Activated naive CD8-positive, alpha-beta T cell treated with anti-CD3 and anti-CD28 coated beads, Interleukin-2, amount 50 U/mL, for 24 hours (primary cell): ENCODE measurements around the gene PCDHA9.
"Not testable (repeated sequence)": the region's sequence is repeated elsewhere in the genome, so short reads cannot be mapped to it uniquely, and the experiment has no call there.

Source experiments
- ATAC-seq: fragments of 150-1000 bp; cut with Tn5 transposase; one replicate; pipeline ENCODE4 v1.10.0; 2021
- DNase-seq: peaks from one replicate; pipeline ENCODE4 v3.0.0; 2021
- H3K27ac Mint-ChIP-seq: one replicate; pipeline ENCODE4 v1.8.0; 2021; ENCODE audit warnings: mild to moderate bottlenecking, mixed read lengths
- H3K27me3 Mint-ChIP-seq: one replicate; pipeline ENCODE4 v1.8.0; 2021; ENCODE audit warnings: mixed read lengths
- H3K36me3 Mint-ChIP-seq: one replicate; pipeline ENCODE4 v1.8.0; 2021; ENCODE audit warnings: low read depth, mixed read lengths
- H3K4me1 Mint-ChIP-seq: one replicate; pipeline ENCODE4 v1.8.0; 2021; ENCODE audit warnings: mixed read lengths
- H3K4me3 Mint-ChIP-seq: one replicate; pipeline ENCODE4 v1.8.0; 2021; ENCODE audit warnings: mild to moderate bottlenecking, moderate library complexity, mixed read lengths
- H3K9me3 Mint-ChIP-seq: one replicate; pipeline ENCODE4 v1.8.0; 2021; ENCODE audit warnings: mixed read lengths

PCDHA9 gene

DNA sequence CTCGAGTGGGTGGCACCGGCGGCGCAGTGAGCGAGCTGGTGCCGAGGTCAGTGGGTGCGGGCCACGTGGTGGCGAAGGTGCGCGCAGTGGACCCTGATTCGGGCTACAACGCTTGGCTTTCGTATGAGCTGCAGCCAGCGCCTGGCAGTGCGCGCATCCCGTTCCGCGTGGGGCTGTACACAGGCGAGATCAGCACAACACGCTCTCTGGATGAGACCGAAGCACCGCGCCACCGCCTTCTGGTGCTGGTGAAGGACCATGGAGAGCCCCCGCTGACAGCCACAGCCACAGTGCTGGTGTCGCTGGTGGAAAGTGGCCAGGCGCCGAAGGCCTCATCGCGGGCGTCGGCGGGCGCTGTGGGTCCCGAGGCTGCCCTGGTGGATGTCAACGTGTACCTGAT is 24.7 kb upstream of the PCDHA9 start:
- H3K27me3 Mint-ChIP-seq = peaks cover 31% of the 10 kb centered on the region
- no peaks in the 10 kb centered on the region for H3K4me1 Mint-ChIP-seq
- DNase-seq = no peak

DNA sequence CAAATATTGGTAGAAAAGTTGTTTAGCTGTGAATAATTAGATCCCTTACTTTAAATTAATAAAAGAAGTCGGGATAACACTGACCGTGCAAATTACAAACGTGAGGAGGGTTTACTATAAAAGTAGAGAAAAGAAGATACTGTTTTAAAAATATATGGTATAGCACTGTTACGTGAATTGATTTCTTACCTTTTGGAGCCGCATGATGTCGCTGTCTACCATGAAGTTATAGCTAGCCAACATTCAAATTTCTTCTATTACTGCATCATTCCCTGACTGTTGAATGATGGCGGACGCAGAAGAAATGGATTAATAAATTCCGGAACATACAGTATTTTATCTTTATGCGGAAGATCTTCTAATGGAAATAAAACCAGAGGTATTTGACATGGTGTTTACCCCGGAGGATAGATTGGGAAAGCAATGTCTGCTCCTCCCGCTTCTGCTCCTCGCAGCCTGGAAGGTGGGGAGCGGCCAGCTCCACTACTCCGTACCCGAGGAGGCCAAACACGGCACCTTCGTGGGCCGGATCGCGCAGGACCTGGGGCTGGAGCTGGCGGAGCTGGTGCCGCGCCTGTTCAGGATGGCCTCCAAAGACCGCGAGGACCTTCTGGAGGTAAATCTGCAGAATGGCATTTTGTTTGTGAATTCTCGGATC is 20.3 kb upstream of the PCDHA9 start, which contains the start of gene PCDHA6:
TSS of gene PCDHA6 (plus strand) at position 257 of the 658 bp plus-strand sequence. CDS start at position 389, 132 bp downstream.
- Mint-ChIP-seq H3K36me3 (peaks cover 14% of the 10 kb centered on the region), H3K4me3 (no peak within 1 kb of the TSS), H3K9me3 (peaks cover 33% of the 10 kb centered on the region), H3K4me1 (no peaks in the 10 kb centered on the region), H3K27me3 (peaks cover 26% of the 10 kb centered on the region), H3K27ac (no peak within 1 kb of the TSS)
- no peak for ATAC-seq
- DNase-seq = no peak

More for the DNA sequence above, 24.7 kb upstream of the PCDHA9 start:
- ATAC-seq = no peak
- no peak overlapping the region for H3K4me3 Mint-ChIP-seq
- peaks cover 12% of the 10 kb centered on the region for H3K36me3 Mint-ChIP-seq
- H3K27ac Mint-ChIP-seq = no peak overlapping the region
- peaks cover 21% of the 10 kb centered on the region for H3K9me3 Mint-ChIP-seq

- no peaks in the 10 kb centered on the region for H3K4me1 Mint-ChIP-seq
- peaks cover 14% of the 10 kb centered on the region for H3K36me3 Mint-ChIP-seq
- no peak overlapping the region for H3K27ac Mint-ChIP-seq
- H3K27me3 Mint-ChIP-seq = peaks cover 29% of the 10 kb centered on the region
- H3K4me3 Mint-ChIP-seq = no peak overlapping the region
- DNase-seq = no peak
- peaks cover 36% of the 10 kb centered on the region for H3K9me3 Mint-ChIP-seq
- no peak for ATAC-seq
Observed at GRCh38 chr5:140828362-140828737, 19.8 kb upstream of the PCDHA9 start.

GRCh38 chr5:140829511-140830501 is 18.4 kb upstream of the PCDHA9 start:
- DNase-seq, H3K4me1 Mint-ChIP-seq, ATAC-seq, H3K27ac Mint-ChIP-seq, H3K4me3 Mint-ChIP-seq: not testable (repeated sequence)
- Mint-ChIP-seq H3K27me3 (peaks cover 38% of the 10 kb centered on the region), H3K9me3 (peaks cover 40% of the 10 kb centered on the region), H3K36me3 (peaks cover 15% of the 10 kb centered on the region)

DNA sequence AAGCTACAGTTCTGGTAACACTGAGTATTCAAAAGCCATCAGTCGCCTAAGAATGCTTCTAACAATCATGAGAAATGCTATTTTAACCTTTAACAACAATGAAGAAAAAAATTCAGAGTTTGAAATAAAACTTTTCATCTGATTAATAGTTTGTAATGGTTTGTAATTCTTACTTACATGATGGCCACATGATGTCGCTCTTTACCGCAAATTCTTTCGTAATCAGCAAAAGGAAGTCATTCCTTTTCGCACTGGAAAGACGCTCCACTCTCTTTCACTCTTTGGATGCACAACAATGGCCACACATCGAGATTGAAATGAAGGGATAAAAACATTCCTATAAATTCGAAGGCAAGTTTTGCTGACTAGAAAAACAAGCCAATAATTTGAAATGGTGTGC is 14.2 kb upstream of the PCDHA9 start, which contains the start of gene PCDHA7:
TSS of gene PCDHA7 (plus strand) at position 277 of the 400 bp plus-strand sequence. CDS start at position 392, 115 bp downstream.
- H3K4me3 Mint-ChIP-seq = no peak within 1 kb of the TSS
- H3K27ac Mint-ChIP-seq = no peak within 1 kb of the TSS
- H3K4me1 Mint-ChIP-seq = no peaks in the 10 kb centered on the region
- DNase-seq (no peak), ATAC-seq (no peak)
- peaks cover 20% of the 10 kb centered on the region for H3K9me3 Mint-ChIP-seq
- H3K27me3 Mint-ChIP-seq = peaks cover 21% of the 10 kb centered on the region
- H3K36me3 Mint-ChIP-seq = peaks cover 4% of the 10 kb centered on the region

GRCh38 chr5:140834439-140835008 is 13.7 kb upstream of the PCDHA9 start:
- DNase-seq, H3K36me3 Mint-ChIP-seq, ATAC-seq, H3K27ac Mint-ChIP-seq, H3K4me1 Mint-ChIP-seq, H3K4me3 Mint-ChIP-seq: not testable (repeated sequence)
- Mint-ChIP-seq H3K9me3 (peaks cover 23% of the 10 kb centered on the region), H3K27me3 (peaks cover 21% of the 10 kb centered on the region)

DNA sequence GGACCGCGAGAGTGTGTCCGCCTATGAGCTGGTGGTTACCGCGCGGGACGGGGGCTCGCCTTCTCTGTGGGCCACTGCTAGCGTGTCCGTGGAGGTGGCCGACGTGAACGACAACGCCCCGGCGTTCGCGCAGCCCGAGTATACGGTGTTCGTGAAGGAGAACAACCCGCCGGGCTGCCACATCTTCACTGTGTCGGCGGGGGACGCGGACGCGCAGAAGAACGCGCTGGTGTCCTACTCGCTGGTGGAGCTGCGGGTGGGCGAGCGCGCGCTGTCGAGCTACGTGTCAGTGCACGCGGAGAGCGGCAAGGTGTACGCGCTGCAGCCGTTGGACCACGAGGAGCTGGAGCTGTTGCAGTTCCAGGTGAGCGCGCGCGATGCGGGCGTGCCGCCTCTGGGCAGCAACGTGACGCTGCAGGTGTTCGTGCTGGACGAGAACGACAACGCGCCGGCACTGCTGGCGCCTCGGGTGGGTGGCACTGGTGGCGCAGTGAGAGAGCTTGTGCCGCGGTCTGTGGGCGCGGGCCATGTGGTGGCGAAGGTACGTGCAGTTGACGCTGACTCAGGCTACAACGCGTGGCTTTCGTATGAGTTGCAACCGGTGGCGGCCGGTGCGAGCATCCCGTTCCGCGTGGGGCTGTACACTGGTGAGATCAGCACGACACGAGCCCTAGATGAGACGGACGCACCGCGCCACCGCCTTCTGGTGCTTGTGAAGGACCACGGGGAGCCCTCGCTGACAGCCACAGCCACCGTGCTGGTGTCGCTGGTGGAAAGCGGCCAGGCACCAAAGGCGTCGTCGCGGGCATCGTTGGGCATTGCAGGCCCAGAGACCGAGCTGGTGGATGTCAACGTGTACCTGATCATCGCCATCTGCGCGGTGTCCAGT is 12.3 kb upstream of the PCDHA9 start:
- Mint-ChIP-seq H3K4me3 (no peak overlapping the region), H3K4me1 (no peaks in the 10 kb centered on the region), H3K9me3 (peaks cover 29% of the 10 kb centered on the region), H3K27me3 (peaks cover 30% of the 10 kb centered on the region), H3K27ac (no peak overlapping the region), H3K36me3 (peaks cover 6% of the 10 kb centered on the region)
- DNase-seq = no peak
- no peak for ATAC-seq

DNA sequence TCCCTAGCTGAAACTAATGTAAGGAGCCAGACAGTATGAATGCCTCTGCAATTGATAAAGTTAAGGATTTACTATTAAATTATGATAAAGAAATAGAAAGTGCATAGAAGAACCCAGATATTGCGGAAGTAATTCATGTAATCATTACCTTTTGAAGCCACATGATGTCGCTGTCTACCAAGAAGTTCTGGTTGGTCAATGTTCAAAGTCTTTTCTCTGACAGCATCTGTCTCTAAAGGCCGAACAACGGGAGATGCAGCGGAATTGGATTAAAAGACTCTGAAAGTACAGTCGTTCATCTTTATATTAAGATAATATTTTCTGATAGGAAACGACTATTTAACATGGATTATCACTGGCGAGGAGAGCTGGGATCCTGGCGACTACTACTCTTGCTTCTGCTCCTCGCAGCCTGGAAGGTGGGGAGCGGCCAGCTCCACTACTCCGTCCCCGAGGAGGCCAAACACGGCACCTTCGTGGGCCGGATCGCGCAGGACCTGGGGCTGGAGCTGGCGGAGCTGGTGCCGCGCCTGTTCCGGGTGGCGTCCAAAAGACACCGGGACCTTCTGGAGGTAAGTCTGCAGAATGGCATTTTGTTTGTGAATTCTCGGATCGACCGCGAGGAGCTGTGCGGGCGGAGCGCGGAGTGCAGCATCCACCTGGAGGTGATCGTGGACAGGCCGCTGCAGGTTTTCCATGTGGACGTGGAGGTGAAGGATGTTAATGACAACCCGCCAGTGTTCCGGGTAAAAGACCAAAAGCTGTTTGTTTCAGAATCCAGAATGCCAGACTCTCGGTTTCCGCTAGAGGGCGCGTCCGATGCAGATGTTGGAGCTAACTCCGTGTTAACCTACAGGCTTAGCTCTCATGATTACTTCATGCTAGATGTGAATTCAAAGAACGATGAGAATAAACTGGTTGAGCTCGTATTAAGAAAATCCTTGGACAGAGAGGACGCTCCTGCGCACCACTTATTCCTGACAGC is 6.9 kb upstream of the PCDHA9 start, which contains the start of gene PCDHA8:
TSS of gene PCDHA8 (plus strand) at position 210 of the 985 bp plus-strand sequence. CDS start at position 345, 135 bp downstream.
- Mint-ChIP-seq H3K9me3 (peaks cover 18% of the 10 kb centered on the region), H3K4me1 (no peaks in the 10 kb centered on the region)

GRCh38 chr5:140842798-140843733 is 5.1 kb upstream of the PCDHA9 start:
- Mint-ChIP-seq H3K27me3 (peaks cover 19% of the 10 kb centered on the region), H3K4me3 (no peak overlapping the region), H3K27ac (no peak overlapping the region), H3K9me3 (peaks cover 18% of the 10 kb centered on the region), H3K36me3 (peaks cover 11% of the 10 kb centered on the region), H3K4me1 (no peaks in the 10 kb centered on the region)
- no peak for DNase-seq
- no peak for ATAC-seq

More for the DNA sequence above, 6.9 kb upstream of the PCDHA9 start, which contains the start of gene PCDHA8:
- H3K36me3 Mint-ChIP-seq = peaks cover 10% of the 10 kb centered on the region
- no peak within 1 kb of the TSS for H3K4me3 Mint-ChIP-seq
- no peak for ATAC-seq
- H3K27me3 Mint-ChIP-seq = peaks cover 18% of the 10 kb centered on the region
- DNase-seq = peak; percentile 12
- H3K27ac Mint-ChIP-seq = no peak within 1 kb of the TSS

DNA sequence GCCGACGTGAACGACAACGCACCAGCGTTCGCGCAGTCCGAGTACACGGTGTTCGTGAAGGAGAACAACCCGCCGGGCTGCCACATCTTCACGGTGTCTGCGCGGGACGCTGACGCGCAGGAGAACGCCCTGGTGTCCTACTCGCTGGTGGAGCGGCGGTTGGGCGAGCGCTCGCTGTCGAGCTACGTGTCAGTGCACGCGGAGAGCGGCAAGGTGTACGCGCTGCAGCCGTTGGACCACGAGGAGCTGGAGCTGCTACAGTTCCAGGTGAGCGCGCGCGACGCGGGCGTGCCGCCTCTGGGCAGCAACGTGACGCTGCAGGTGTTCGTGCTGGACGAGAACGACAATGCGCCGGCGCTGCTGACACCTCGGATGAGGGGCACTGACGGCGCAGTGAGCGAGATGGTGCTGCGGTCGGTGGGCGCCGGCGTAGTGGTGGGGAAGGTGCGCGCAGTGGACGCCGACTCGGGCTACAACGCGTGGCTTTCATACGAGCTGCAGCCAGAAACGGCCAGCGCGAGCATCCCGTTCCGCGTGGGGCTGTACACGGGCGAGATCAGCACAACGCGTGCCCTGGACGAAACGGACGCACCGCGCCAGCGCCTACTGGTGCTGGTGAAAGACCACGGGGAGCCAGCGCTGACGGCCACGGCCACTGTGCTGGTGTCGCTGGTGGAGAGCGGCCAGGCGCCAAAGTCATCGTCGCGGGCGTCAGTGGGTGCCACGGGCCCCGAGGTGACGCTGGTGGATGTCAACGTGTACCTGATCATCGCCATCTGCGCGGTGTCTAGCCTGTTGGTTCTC is 1.9 kb downstream of the PCDHA9 start:
- DNase-seq, H3K27ac Mint-ChIP-seq, H3K36me3 Mint-ChIP-seq, H3K9me3 Mint-ChIP-seq, ATAC-seq, H3K4me1 Mint-ChIP-seq, H3K27me3 Mint-ChIP-seq, H3K4me3 Mint-ChIP-seq: not testable (repeated sequence)
